H9 (cell line): ENCODE data around the gene IFI27L1. TPM values are rescaled to one million over a fixed set of nuclear protein-coding genes. Genes with fewer than 3 reads are reported as not detected.

ENCODE experiments used
- DNase-seq: peaks from one replicate; pipeline ENCODE4 v3.0.0-alpha.2; 2017
- H2AFZ ChIP-seq: one replicate; pipeline ENCODE4 v1.6.1; 2013; ENCODE audit warnings: mild to moderate bottlenecking, low read length, control low read depth, moderate library complexity
- H2AK5ac ChIP-seq: 2 replicates; pipeline ENCODE4 v1.6.1; 2013; ENCODE audit warnings: low read length, control low read depth, mixed read lengths; ENCODE audit not compliant: insufficient read length
- H2BK120ac ChIP-seq: one replicate; pipeline ENCODE4 v1.6.1; 2013; ENCODE audit warnings: low read depth, mild to moderate bottlenecking, low read length, control low read depth, inconsistent platforms; ENCODE audit not compliant: poor library complexity, severe bottlenecking
- H2BK12ac ChIP-seq: 2 replicates; pipeline ENCODE4 v1.6.1; 2013; ENCODE audit warnings: low read length, control low read depth, mixed read lengths, low read depth; ENCODE audit not compliant: insufficient read length
- H2BK15ac ChIP-seq: 2 replicates; pipeline ENCODE4 v1.6.1; 2013; ENCODE audit warnings: low read depth, low read length, control low read depth
- H2BK20ac ChIP-seq: one replicate; pipeline ENCODE4 v1.6.1; 2013; ENCODE audit warnings: low read depth, mild to moderate bottlenecking, low read length, control low read depth, inconsistent platforms; ENCODE audit not compliant: poor library complexity, severe bottlenecking
- H2BK5ac ChIP-seq: 2 replicates; pipeline ENCODE4 v1.6.1; 2013; ENCODE audit warnings: low read length, control low read depth, mixed read lengths; ENCODE audit not compliant: insufficient read length
- H3K14ac ChIP-seq: 2 replicates; pipeline ENCODE4 v1.6.1; 2013; ENCODE audit warnings: low read length, control low read depth; ENCODE audit not compliant: insufficient read depth
- H3K18ac ChIP-seq: 2 replicates; pipeline ENCODE4 v1.6.1; 2013; ENCODE audit warnings: low read depth, mild to moderate bottlenecking, mixed read lengths, low read length, control low read depth; ENCODE audit not compliant: insufficient read length
- H3K23ac ChIP-seq: 2 replicates; pipeline ENCODE4 v1.6.1; 2013; ENCODE audit warnings: low read length, control low read depth, mixed read lengths, low read depth; ENCODE audit not compliant: insufficient read length
- H3K23me2 ChIP-seq: 2 replicates; pipeline ENCODE4 v1.6.1; 2013; ENCODE audit warnings: low read depth, mild to moderate bottlenecking, mixed read lengths, low read length, control low read depth; ENCODE audit not compliant: insufficient read length, poor library complexity, severe bottlenecking
- H3K27ac ChIP-seq: 2 replicates; pipeline ENCODE4 v1.5.1; 2013; ENCODE audit warnings: low read length, control low read depth, mixed read lengths, low read depth; ENCODE audit not compliant: insufficient read length
- H3K27me3 ChIP-seq: 2 replicates; pipeline ENCODE4 v1.6.1; 2013; ENCODE audit warnings: low read length, control low read depth, inconsistent platforms; ENCODE audit not compliant: insufficient read depth
- H3K4ac ChIP-seq: 2 replicates; pipeline ENCODE4 v1.6.1; 2013; ENCODE audit warnings: low read depth, mild to moderate bottlenecking, control low read depth, inconsistent platforms, low read length, moderate library complexity
- H3K4me1 ChIP-seq: 2 replicates; pipeline ENCODE4 v1.6.1; 2013; ENCODE audit warnings: low read length, control low read depth, inconsistent platforms; ENCODE audit not compliant: insufficient read depth
- H3K4me2 ChIP-seq: 2 replicates; pipeline ENCODE4 v1.6.1; 2013; ENCODE audit warnings: low read length, control low read depth, mixed read lengths; ENCODE audit not compliant: insufficient read length, insufficient read depth
- H3K56ac ChIP-seq: 2 replicates; pipeline ENCODE4 v1.6.1; 2013; ENCODE audit warnings: low read depth, mild to moderate bottlenecking, mixed read lengths, low read length, control low read depth; ENCODE audit not compliant: insufficient read length
- H3K79me1 ChIP-seq: 2 replicates; pipeline ENCODE4 v1.6.1; 2013; ENCODE audit warnings: low read depth, mild to moderate bottlenecking, moderate library complexity, low read length, control low read depth, inconsistent platforms; ENCODE audit not compliant: insufficient read depth, poor library complexity, severe bottlenecking
- H3K79me2 ChIP-seq: 2 replicates; pipeline ENCODE4 v1.6.1; 2013; ENCODE audit warnings: low read length, control low read depth, inconsistent platforms; ENCODE audit not compliant: insufficient read depth
- H3K9ac ChIP-seq: 2 replicates; pipeline ENCODE4 v1.6.1; 2013; ENCODE audit warnings: low read length, control low read depth, mixed read lengths; ENCODE audit not compliant: insufficient read length; ENCODE audit errors: extremely low read depth
- H3K9me3 ChIP-seq: one replicate; pipeline ENCODE4 v1.6.1; 2013; ENCODE audit warnings: low read depth, low read length, inconsistent platforms; ENCODE audit not compliant: control insufficient read depth
- H3T11ph ChIP-seq: one replicate; pipeline ENCODE4 v1.6.1; 2013; ENCODE audit warnings: mild to moderate bottlenecking, low read length, control low read depth, inconsistent platforms
- H4K20me1 ChIP-seq: one replicate; pipeline ENCODE4 v1.6.1; 2013; ENCODE audit not compliant: control insufficient read depth, insufficient read length, insufficient read depth
- H4K5ac ChIP-seq: 2 replicates; pipeline ENCODE4 v1.6.1; 2013; ENCODE audit warnings: low read depth, mild to moderate bottlenecking, mixed read lengths, low read length, control low read depth; ENCODE audit not compliant: insufficient read length
- H4K8ac ChIP-seq: replicated peaks from 2 replicates; pipeline ENCODE4 v1.6.1; 2013; ENCODE audit warnings: low read length, control low read depth, mixed read lengths, low read depth; ENCODE audit not compliant: insufficient read length
- H4K91ac ChIP-seq: 2 replicates; pipeline ENCODE4 v1.6.1; 2013; ENCODE audit warnings: low read depth, mild to moderate bottlenecking, moderate library complexity, mixed read lengths, low read length, control low read depth; ENCODE audit not compliant: insufficient read length
- H3K27ac Mint-ChIP-seq, 3 experiments: 2 replicates in 2 of 3; 3 replicates in 1 of 3; pipeline ENCODE4 v1.8.0; 2020 to 2021; ENCODE audit warnings: mixed read lengths in 3 of 3, mild to moderate bottlenecking in 1 of 3, moderate library complexity in 1 of 3
- H3K27me3 Mint-ChIP-seq: 2 replicates; pipeline ENCODE4 v1.8.0; 2021; ENCODE audit warnings: low read depth, mild to moderate bottlenecking, moderate library complexity, mixed read lengths
- H3K36me3 Mint-ChIP-seq, 3 experiments: 2 replicates in 2 of 3; 3 replicates in 1 of 3; pipeline ENCODE4 v1.8.0; 2020 to 2021; ENCODE audit warnings: low read depth in 3 of 3, mixed read lengths in 3 of 3; ENCODE audit not compliant: insufficient read depth in 1 of 3
- H3K4me1 Mint-ChIP-seq, 2 experiments: 2 replicates each; pipeline ENCODE4 v1.8.0; 2020; ENCODE audit warnings: mixed read lengths in 2 of 2
- H3K4me3 Mint-ChIP-seq, 2 experiments: 2 replicates in 1 of 2; 3 replicates in 1 of 2; pipeline ENCODE4 v1.8.0; 2020 to 2021; ENCODE audit warnings: mild to moderate bottlenecking in 2 of 2, mixed read lengths in 2 of 2, moderate library complexity in 1 of 2
- H3K9me3 Mint-ChIP-seq, 2 experiments: 2 replicates in 1 of 2; 3 replicates in 1 of 2; pipeline ENCODE4 v1.8.0; 2020; ENCODE audit warnings: mild to moderate bottlenecking in 2 of 2, mixed read lengths in 2 of 2, moderate library complexity in 1 of 2
- CTCF ChIP-seq: fragments of 200-600 bp; sonication (generic); conservative IDR thresholded peaks from 3 replicates; pipeline ENCODE4 v1.8.0; 2021; ENCODE audit warnings: antibody characterized with exemption, mild to moderate bottlenecking
- WGBS: extraction: QIAGEN DNeasy Blood & Tissue Kit; methylation state at CpG from one replicate; pipeline ENCODE4 v1.1.7; 2013; ENCODE audit warnings: missing lambda C conversion rate, low lambda C conversion rate, mixed read lengths; ENCODE audit not compliant: insufficient read length; ENCODE audit errors: extremely low coverage; 5-methylcytosine and 5-hydroxymethylcytosine counted together
- total RNA-seq: library from RNA; stranded (reverse); gene quantifications from 2 replicates; pipeline ENCODE4 v1.2.1, GENCODE V29; 2021

Gene IFI27L1
- total RNA-seq, 1 experiment from 2014 or later: 27.4 TPM

DNA sequence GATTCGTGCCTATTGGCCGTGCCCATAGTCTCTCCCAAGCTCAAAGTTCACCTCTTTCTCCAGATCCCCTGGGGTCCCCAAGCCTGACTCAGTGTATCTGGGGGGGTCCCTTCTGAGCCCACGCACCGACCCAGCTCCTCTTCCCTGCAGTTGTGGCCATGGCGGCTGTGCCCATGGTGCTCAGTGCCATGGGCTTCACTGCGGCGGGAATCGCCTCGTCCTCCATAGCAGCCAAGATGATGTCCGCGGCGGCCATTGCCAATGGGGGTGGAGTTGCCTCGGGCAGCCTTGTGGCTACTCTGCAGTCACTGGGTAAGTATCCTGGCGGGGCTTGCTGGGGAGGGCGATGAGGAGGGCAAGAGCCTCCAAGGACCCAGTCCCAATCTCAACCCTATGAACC is 34.5 kb downstream of the IFI27L1 start:
- no peak overlapping the region for H2BK5ac ChIP-seq
- no peak for TF ChIP-seq CTCF
- WGBS: no CpG with 5 or more reads among the region's 15 CpGs
- no peak for DNase-seq
- no peaks in the 10 kb centered on the region for H3K23me2 ChIP-seq
- Mint-ChIP-seq H3K4me1 (peaks cover 5 to 9% of the 10 kb centered on the region in 2 experiments), H3K9me3 (peaks cover 2 to 9% of the 10 kb centered on the region in 2 experiments; a peak in 2 of 5 replicates), H3K4me3 (no peak overlapping the region), H3K36me3 (no peaks in the 10 kb centered on the region; a peak in 1 of 7 replicates), H3K27me3 (peaks cover 20% of the 10 kb centered on the region), H3K27ac (no peak overlapping the region)
- no peaks in the 10 kb centered on the region for H3K79me2 ChIP-seq
- H4K20me1 ChIP-seq: no peaks in the 10 kb centered on the region
- H3K23ac ChIP-seq: no peak overlapping the region
- H2BK15ac ChIP-seq: no peak overlapping the region
- no peak overlapping the region for H2BK20ac ChIP-seq
- H3K4me2 ChIP-seq: no peak overlapping the region
- H2BK12ac ChIP-seq: no peak overlapping the region
- no peaks in the 10 kb centered on the region for H3K27me3 ChIP-seq
- no peaks in the 10 kb centered on the region for H3K79me1 ChIP-seq
- H3K4me1 ChIP-seq: no peaks in the 10 kb centered on the region
- no peak overlapping the region for H4K91ac ChIP-seq
- H4K5ac ChIP-seq: no peak overlapping the region
- no peak overlapping the region for H3T11ph ChIP-seq
- H3K56ac ChIP-seq: no peak overlapping the region
- H2AFZ ChIP-seq: no peak overlapping the region
- no peak overlapping the region for H2BK120ac ChIP-seq
- no peak overlapping the region for H2AK5ac ChIP-seq
- H3K27ac ChIP-seq: no peak overlapping the region
- H3K4ac ChIP-seq: no peak overlapping the region
- H3K9me3 ChIP-seq: no peaks in the 10 kb centered on the region
- H4K8ac ChIP-seq: no peak overlapping the region
- H3K18ac ChIP-seq: no peak overlapping the region
- no peak overlapping the region for H3K9ac ChIP-seq
- no peak overlapping the region for H3K14ac ChIP-seq
